K562 (cell line): Measurements from ENCODE around the gene TTC4. TPM values are rescaled to one million over a fixed set of nuclear protein-coding genes. Genes with fewer than 3 reads are reported as not detected.

Experiments
- ATAC-seq: fragments of 200-7000 bp; cut with Tn5 transposase; 3 replicates; pipeline ENCODE4 v1.9.1; 2020; ENCODE audit warnings: moderate library complexity
- BruUV-seq: library from RNA; stranded (reverse); fragments of 400-500 nt; replicated peaks from 2 replicates; lab custom pipeline; 2021; lab: Mats Ljungman, UMichigan
- CTCF ChIA-PET: fragments of 300-600 bp; formaldehyde crosslinking; extraction: SDS; loops from one replicate; lab custom pipeline; 2021; ENCODE audit warnings: low intra/inter-chr PET ratio; lab: Yijun Ruan, JAX
- POLR2A ChIA-PET: fragments of 300-600, 350-650 bp; sonication (Branson Sonifier 250); formaldehyde crosslinking; extraction: SDS; loops from one replicate; lab custom pipeline; 2021; ENCODE audit warnings: antibody characterized with exemption, inconsistent platforms; lab: Yijun Ruan, JAX
- DNase-seq, 4 experiments: peaks; one replicate each; pipeline versions ENCODE4 v3.0.0 to v3.0.0-alpha.2; 2011 to 2018; ENCODE audit warnings: low spot score in 3 of 4, mixed read lengths in 3 of 4; ENCODE audit errors: extremely low read depth in 1 of 4
- FAIRE-seq: peaks from 2 replicates; lab custom pipeline; 2011; peaks lifted over from hg19 to GRCh38; lab: Jason Lieb, UNC
- H2AFZ ChIP-seq: 2 replicates; pipeline ENCODE4 v1.6.0; 2011; ENCODE audit warnings: low read depth, low read length, control low read depth, inconsistent platforms
- H3K27ac ChIP-seq: fragments of 200-600 bp; 3 replicates; pipeline ENCODE4 v1.8.0; 2011; ENCODE audit warnings: low read depth, mild to moderate bottlenecking, control low read depth, inconsistent platforms, low read length, moderate library complexity, mixed read lengths; ENCODE audit errors: extremely low read depth
- H3K27me3 ChIP-seq, 2 experiments: fragments of 300-600 bp in 1 of 2; 2 replicates in 1 of 2; 3 replicates in 1 of 2; pipeline versions ENCODE4 v1.6.0 to v1.8.0; 2011; ENCODE audit warnings: inconsistent platforms in 2 of 2, low read length in 2 of 2, mild to moderate bottlenecking in 1 of 2, mixed read lengths in 1 of 2, moderate library complexity in 1 of 2; ENCODE audit not compliant: control insufficient read depth in 2 of 2, insufficient read depth in 2 of 2
- H3K36me3 ChIP-seq: fragments of 300-600 bp; 3 replicates; pipeline ENCODE4 v1.8.0; 2011; ENCODE audit warnings: mild to moderate bottlenecking, low read length, inconsistent platforms; ENCODE audit not compliant: control insufficient read depth, insufficient read depth
- H3K4me1 ChIP-seq, 2 experiments: fragments of 200-600 bp in 1 of 2; replicated peaks in 1 of 2; 2 replicates in 1 of 2; 3 replicates in 1 of 2; pipeline versions ENCODE4 v1.5.1 to v1.8.0; 2011; ENCODE audit warnings: inconsistent platforms in 2 of 2, low read length in 2 of 2, mild to moderate bottlenecking in 1 of 2, mixed read lengths in 1 of 2, moderate library complexity in 1 of 2; ENCODE audit not compliant: control insufficient read depth in 2 of 2, insufficient read depth in 2 of 2
- H3K4me2 ChIP-seq: 2 replicates; pipeline ENCODE4 v1.6.1; 2011; ENCODE audit warnings: low read length, control low read depth, inconsistent platforms, mixed read lengths; ENCODE audit not compliant: insufficient read depth
- H3K4me3 ChIP-seq: fragments of 200-600 bp; sonication (generic), shearing (Covaris generic); 2 replicates; pipeline ENCODE4 v1.5.1; 2016; ENCODE audit warnings: control low read depth, inconsistent platforms
- H3K79me2 ChIP-seq: fragments of 200-600 bp; 3 replicates; pipeline ENCODE4 v1.8.0; 2011; ENCODE audit warnings: low read length, inconsistent platforms; ENCODE audit not compliant: control insufficient read depth, insufficient read depth
- H3K9ac ChIP-seq, 2 experiments: 2 replicates each; pipeline versions ENCODE4 v1.6.0 to v1.6.1; 2011; ENCODE audit warnings: low read depth in 2 of 2, low read length in 2 of 2, control low read depth in 1 of 2, inconsistent platforms in 1 of 2, mild to moderate bottlenecking in 1 of 2, mixed read lengths in 1 of 2; ENCODE audit not compliant: insufficient read depth in 1 of 2
- H3K9me1 ChIP-seq: one replicate; pipeline ENCODE4 v1.6.0; 2011; ENCODE audit warnings: inconsistent platforms, mild to moderate bottlenecking, low read length, moderate library complexity; ENCODE audit not compliant: control insufficient read depth, insufficient read depth
- H3K9me3 ChIP-seq: replicated peaks from 2 replicates; pipeline ENCODE4 v1.5.1; 2011; ENCODE audit warnings: low read depth, low read length, inconsistent platforms; ENCODE audit not compliant: control insufficient read depth, insufficient read depth
- H4K20me1 ChIP-seq: replicated peaks from 2 replicates; pipeline ENCODE4 v1.6.1; 2011; ENCODE audit warnings: low read length, inconsistent platforms, mixed read lengths; ENCODE audit not compliant: control insufficient read depth, insufficient read depth
- DPF2 ChIP-seq: fragments of 450-650 bp; IDR thresholded peaks from 2 replicates; pipeline ENCODE4 v1.6.1; 2016
- HNRNPUL1 ChIP-seq: fragments of 200-400 bp; formaldehyde crosslinking; IDR thresholded peaks from 2 replicates; pipeline ENCODE4 v1.6.1; 2017; ENCODE audit warnings: low read length
- NCOA6 ChIP-seq: fragments of 450-650 bp; IDR thresholded peaks from 2 replicates; pipeline ENCODE4 v1.6.1; 2017; ENCODE audit warnings: mild to moderate bottlenecking
- NONO ChIP-seq, 2 experiments: fragments of 200-400 bp in 1 of 2; fragments of 450-650 bp in 1 of 2; formaldehyde crosslinking in 1 of 2; IDR thresholded peaks; 2 replicates each; pipeline ENCODE4 v1.6.1; 2017; ENCODE audit warnings: low read depth in 2 of 2, mild to moderate bottlenecking in 2 of 2, moderate library complexity in 2 of 2, low read length in 1 of 2
- XRCC3 ChIP-seq: fragments of 450-650 bp; IDR thresholded peaks from 2 replicates; pipeline ENCODE4 v1.6.1; 2017; ENCODE audit warnings: mild to moderate bottlenecking, moderate library complexity
- WGBS: fragments of 100-300 bp; shearing (Covaris generic); methylation state at CpG from one replicate; pipeline ENCODE4 v1.1.6; 2016; ENCODE audit warnings: low coverage, mixed read lengths; ENCODE audit not compliant: insufficient coverage; ENCODE audit errors: missing lambda C conversion rate; 5-methylcytosine and 5-hydroxymethylcytosine counted together
- in situ Hi-C: fragments of 300-500 bp; cut with MboI; formaldehyde crosslinking; loops from 4 replicates; pipeline ENCODE4 v1.15.0; 2018; ENCODE audit warnings: inconsistent platforms, mixed read lengths
- intact Hi-C: fragments of 100-400 bp; cut with micrococcal nuclease; formaldehyde crosslinking; loops from 2 replicates; pipeline ENCODE4 v1.14.2; 2022
- polyA plus RNA-seq, 8 experiments: library from polyadenylated mRNA; depleted of rRNA in 4 of 8; stranded (reverse) in 5 of 8; unstranded in 3 of 8; fragments of >200 nt; fragmentation: Nextera tagmentation in 2 of 8; fragmentation: Illumina TruSeq in 1 of 8; extraction: Ambion mirVana in 2 of 8; extraction: Trizol in 1 of 8; gene quantifications; 2 replicates each; pipeline versions ENCODE4 v1.2.1 to v1.2.3, GENCODE V29; 2011 to 2014; ENCODE audit warnings: inconsistent platforms in 1 of 8, missing spikeins in 1 of 8
- total RNA-seq, 7 experiments: library from RNA; depleted of rRNA in 6 of 7; stranded (reverse); fragments of >200 nt in 6 of 7; fragmentation: Illumina TruSeq in 2 of 7; extraction: Trizol in 2 of 7; gene quantifications; 2 replicates each; pipeline versions ENCODE4 v1.2.1 to v1.2.3, GENCODE V29; 2011 to 2021; ENCODE audit warnings: low replicate concordance in 1 of 7
- TF ChIP-seq, protein P1 (sequence below): fragments of 450-650 bp; formaldehyde crosslinking; conservative IDR thresholded peaks from 2 replicates; pipeline ENCODE4 v1.4.0; 2022; ENCODE audit warnings: mild to moderate bottlenecking, missing genetic modification characterization

Gene TTC4
- total and polyA plus RNA-seq, 9 of the 15 experiments (the other 6 are each of a cell fraction or from before 2014, with no cell fraction given) = 36.3 to 111 (median 54.1) TPM

DNA sequence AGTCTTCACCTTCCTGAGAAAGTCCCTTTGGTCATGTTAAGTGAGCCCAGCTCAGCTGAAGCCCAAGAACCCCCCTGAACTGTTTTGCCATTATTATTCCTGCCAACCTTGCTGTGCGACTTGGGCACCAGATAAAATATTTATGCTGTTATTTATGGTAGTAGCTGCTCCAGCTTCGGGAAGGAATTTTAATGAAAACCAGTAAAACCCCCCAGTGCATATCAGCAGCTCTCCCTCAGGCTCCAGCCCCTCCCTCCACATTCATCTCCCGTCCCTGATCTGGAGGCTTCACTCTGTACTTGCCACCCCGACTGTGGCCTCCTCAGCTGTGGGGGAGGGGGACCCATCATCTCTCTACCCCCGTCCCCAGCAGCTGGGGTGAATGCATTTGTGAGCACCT, 72.8 kb downstream of the TTC4 start:
- no peak overlapping the region for H3K27ac ChIP-seq
- DNase-seq (no peak), FAIRE-seq (no peak), ATAC-seq (no peak)
- no peak overlapping the region for H2AFZ ChIP-seq
- in situ Hi-C loops (no loop called here), intact Hi-C loops (no loop called here)
- 1% methylated on average over 5 of the region's 5 CpGs for WGBS
- no peaks in the 10 kb centered on the region; a peak in 1 of 5 replicates for H3K4me1 ChIP-seq
- peaks cover 7% of the 10 kb centered on the region for H3K9me3 ChIP-seq
- no TSS peak for BruUV-seq
- CTCF ChIA-PET = interaction anchor here (0.8 to 1.0 kb wide), 2 partner anchors 117 to 719 kb away, joined by 3 read pairs; no protein-coding TSS in a partner anchor
- no peak overlapping the region for H3K4me3 ChIP-seq
- H3K4me2 ChIP-seq = no peak overlapping the region
- H3K9ac ChIP-seq = no peak overlapping the region
- H3K36me3 ChIP-seq = no peaks in the 10 kb centered on the region
- no peaks in the 10 kb centered on the region for H4K20me1 ChIP-seq
- peaks cover 8 to 27% of the 10 kb centered on the region in 2 experiments; a peak in 4 of 5 replicates for H3K27me3 ChIP-seq
- no peak for TF ChIP-seq HNRNPUL1
- no peak for TF ChIP-seq XRCC3
- TF ChIP-seq, protein P1, sequence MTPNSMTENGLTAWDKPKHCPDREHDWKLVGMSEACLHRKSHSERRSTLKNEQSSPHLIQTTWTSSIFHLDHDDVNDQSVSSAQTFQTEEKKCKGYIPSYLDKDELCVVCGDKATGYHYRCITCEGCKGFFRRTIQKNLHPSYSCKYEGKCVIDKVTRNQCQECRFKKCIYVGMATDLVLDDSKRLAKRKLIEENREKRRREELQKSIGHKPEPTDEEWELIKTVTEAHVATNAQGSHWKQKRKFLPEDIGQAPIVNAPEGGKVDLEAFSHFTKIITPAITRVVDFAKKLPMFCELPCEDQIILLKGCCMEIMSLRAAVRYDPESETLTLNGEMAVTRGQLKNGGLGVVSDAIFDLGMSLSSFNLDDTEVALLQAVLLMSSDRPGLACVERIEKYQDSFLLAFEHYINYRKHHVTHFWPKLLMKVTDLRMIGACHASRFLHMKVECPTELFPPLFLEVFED = no peak
- TF ChIP-seq DPF2 = no peak
- TF ChIP-seq NONO (IDR thresholded peaks at IDR 0.05; ENCODE audit: low read depth in 2 of 2, low read length in 1 of 2) = no peak
- no peak for TF ChIP-seq NCOA6
- POLR2A ChIA-PET = interaction anchor here (0.5 to 1.7 kb wide), 6 partner anchors 9 to 70 kb away, joined by 3 to 4 read pairs (median 3); a partner anchor contains a TSS
- no peaks in the 10 kb centered on the region for H3K9me1 ChIP-seq
- H3K79me2 ChIP-seq = no peaks in the 10 kb centered on the region
